Measurements from ENCODE around the gene FILIP1L. TPM values are rescaled to one million over a fixed set of nuclear protein-coding genes. Genes with fewer than 3 reads are reported as not detected.
A peak's percentile ranks its signal among the peaks of the same experiment; 100 is the strongest.

Gene FILIP1L
- total RNA-seq, 2 experiments from 2014 or later, result 1.5 to 1.7 TPM

DNA sequence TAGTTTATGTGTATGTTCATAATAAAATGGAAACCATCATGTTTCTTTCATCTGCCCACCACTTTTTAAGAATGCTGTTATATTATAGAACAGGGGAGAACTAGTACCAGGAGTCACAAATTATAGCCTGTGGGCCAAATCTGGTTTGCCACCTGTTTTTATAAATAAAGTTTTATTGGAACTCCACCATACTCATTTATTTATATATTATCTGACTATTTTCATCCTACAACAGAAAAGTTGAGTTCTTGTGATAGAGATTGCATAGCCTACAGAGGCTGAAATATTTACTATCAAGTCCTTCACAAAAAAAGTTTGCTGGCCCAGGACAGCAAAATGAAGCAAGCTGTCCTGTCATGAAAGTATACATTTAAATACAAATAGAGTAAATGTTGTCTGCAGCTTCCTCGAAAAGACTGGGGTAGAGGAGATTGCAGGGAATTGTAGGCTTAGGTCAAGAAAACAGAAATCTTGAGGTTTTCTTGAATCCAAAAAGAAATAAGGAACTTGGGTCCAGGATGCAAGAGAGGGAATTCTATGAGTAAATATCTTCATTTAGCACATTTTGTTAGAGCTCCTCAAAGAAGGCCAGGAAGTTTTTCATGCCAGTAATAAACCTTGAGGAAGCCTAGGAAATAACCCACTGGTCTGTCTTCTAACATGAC is 41.1 kb downstream of the FILIP1L start:
- H3K4me1 Mint-ChIP-seq (ENCODE audit: low read depth), result peaks cover 81% of the 10 kb centered on the region
- CTCF ChIA-PET, result interaction anchor here (0.9 to 10.1 kb wide), 7 partner anchors 12 to 229 kb away, joined by 3 to 181 read pairs (median 8); partner anchors contain the start of gene TBC1D23

DNA sequence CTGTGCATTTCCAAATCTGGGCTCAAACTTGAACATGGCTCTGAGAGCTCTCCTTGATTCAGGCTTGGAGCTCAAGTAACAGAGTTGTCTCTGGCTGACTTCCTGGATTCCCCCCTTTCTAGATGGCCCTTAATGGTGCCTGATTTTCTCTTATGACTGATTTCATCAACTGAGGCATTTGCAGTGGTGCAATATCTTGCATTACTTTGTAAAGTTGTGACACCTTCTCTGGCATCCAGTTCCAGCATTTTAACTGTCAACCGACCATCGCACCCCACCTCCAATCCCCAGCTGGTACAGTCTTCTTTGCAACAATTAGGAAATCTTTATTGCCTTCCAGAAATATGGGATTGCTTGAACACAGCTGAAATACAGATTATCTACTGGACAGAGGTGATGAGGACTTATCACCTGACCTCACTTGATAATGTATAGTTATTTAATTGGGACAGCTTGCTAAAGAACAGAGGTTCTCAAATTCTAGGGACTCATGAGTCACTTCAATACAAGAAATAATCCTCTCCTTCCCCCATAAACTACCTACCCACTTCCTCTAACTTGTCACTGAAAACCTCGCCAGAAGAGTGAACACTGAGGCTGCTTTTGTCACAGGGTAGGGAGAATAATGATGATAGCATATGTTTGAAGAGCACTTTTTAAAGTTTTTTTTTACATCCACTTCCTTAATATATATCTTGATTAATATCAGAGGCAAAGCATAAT is 41.8 kb downstream of the FILIP1L start:
- peak; percentile 58 for DNase-seq

More for the DNA sequence above, 41.1 kb downstream of the FILIP1L start:
- peaks cover 58% of the 10 kb centered on the region for H3K36me3 Mint-ChIP-seq (ENCODE audit: low read depth)
- H3K27me3 Mint-ChIP-seq (ENCODE audit: low read depth), result no peaks in the 10 kb centered on the region
- H3K27ac Mint-ChIP-seq, result peak overlapping the region; percentile 91
- peaks cover 16% of the 10 kb centered on the region for H3K9me3 Mint-ChIP-seq (ENCODE audit: insufficient read depth)
- DNase-seq (no peak), ATAC-seq (peak; percentile 7)
- H3K4me3 Mint-ChIP-seq, result peak overlapping the region; percentile 60
- POLR2A ChIA-PET, result interaction anchor here (0.6 to 2.2 kb wide), 3 partner anchors 16 to 205 kb away, joined by 3 to 10 read pairs (median 3); no protein-coding TSS in a partner anchor

DNA sequence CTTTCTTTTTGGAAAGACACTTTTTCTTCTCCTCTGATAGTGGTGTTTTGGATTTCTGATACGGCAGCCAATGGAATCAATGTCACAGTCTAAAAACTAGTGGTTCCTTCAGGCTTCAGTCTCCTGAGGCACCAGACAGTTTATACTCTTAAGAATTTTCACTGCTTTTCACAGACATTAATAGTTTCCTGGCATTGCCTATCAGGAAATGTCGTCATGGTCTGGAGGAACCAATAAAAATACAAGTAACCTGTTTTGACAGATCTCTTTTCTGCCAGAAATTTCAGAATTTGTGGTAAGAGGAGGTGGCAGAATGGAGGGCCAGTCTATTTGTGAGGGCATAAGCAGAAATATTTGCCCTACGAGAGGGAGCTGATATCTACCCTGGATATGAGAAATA is 44.8 kb downstream of the FILIP1L start:
- POLR2A ChIA-PET, result interaction anchor here (1.7 kb wide), 1 partner anchor 185 kb away, joined by 7 read pairs; no protein-coding TSS in a partner anchor
- Mint-ChIP-seq H3K27me3 (ENCODE audit: low read depth) (no peaks in the 10 kb centered on the region), H3K4me1 (ENCODE audit: low read depth) (peaks cover 56% of the 10 kb centered on the region), H3K9me3 (ENCODE audit: insufficient read depth) (peaks cover 12% of the 10 kb centered on the region), H3K4me3 (no peak overlapping the region), H3K27ac (peak overlapping the region; percentile 23), H3K36me3 (ENCODE audit: low read depth) (peaks cover 36% of the 10 kb centered on the region)
- no peak for ATAC-seq
- CTCF ChIA-PET, result interaction anchor here (0.7 to 10.1 kb wide), 40 partner anchors 8 to 361 kb away, joined by 3 to 181 read pairs (median 4); partner anchors contain the start of genes NIT2 and TBC1D23
- no peak for DNase-seq

More for the DNA sequence above, 41.8 kb downstream of the FILIP1L start:
- peak overlapping the region; percentile 91 for H3K27ac Mint-ChIP-seq
- peak overlapping the region; percentile 60 for H3K4me3 Mint-ChIP-seq
- peak; percentile 68 for ATAC-seq
- H3K27me3 Mint-ChIP-seq (ENCODE audit: low read depth), result no peaks in the 10 kb centered on the region
- H3K4me1 Mint-ChIP-seq (ENCODE audit: low read depth), result peaks cover 81% of the 10 kb centered on the region
- H3K9me3 Mint-ChIP-seq (ENCODE audit: insufficient read depth), result peaks cover 16% of the 10 kb centered on the region
- H3K36me3 Mint-ChIP-seq (ENCODE audit: low read depth), result peaks cover 58% of the 10 kb centered on the region
- ChIA-PET CTCF (interaction anchor here (0.7 to 10.1 kb wide), 9 partner anchors 10 to 329 kb away, joined by 3 to 181 read pairs (median 5); partner anchors contain the start of genes LNP1 and TBC1D23), POLR2A (interaction anchor here (0.6 kb wide), 2 partner anchors 10 to 68 kb away, joined by 3 read pairs; no protein-coding TSS in a partner anchor)

DNA sequence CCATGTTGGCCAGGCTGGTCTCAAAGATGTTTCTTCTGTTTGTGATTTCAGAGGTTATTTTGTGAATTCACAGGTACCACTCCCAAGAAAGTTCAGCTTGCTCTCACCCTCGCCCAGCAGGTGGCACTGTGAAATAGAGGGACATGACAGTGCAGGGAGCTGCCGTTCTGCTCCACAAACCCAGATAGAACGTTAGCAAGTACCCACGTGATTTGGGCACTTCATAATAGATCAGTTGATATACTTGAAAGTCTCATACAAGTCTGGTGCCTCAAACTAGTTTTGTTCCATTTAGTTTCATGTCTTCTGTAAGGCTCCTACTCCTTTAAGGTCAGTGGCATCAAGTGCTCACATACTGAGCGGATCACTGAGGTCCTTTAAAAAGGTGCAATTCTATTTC is 45.5 kb downstream of the FILIP1L start:
- CTCF ChIA-PET, result interaction anchor here (0.7 to 10.1 kb wide), 45 partner anchors 8 to 362 kb away, joined by 3 to 181 read pairs (median 4); partner anchors contain the start of genes NIT2 and TBC1D23
- DNase-seq (peak; percentile 90), ATAC-seq (peak; percentile 73)
- peak overlapping the region; percentile 2 for H3K4me3 Mint-ChIP-seq
- no peaks in the 10 kb centered on the region for H3K27me3 Mint-ChIP-seq (ENCODE audit: low read depth)
- POLR2A ChIA-PET, result interaction anchor here (1.3 to 1.7 kb wide), 2 partner anchors 22 to 185 kb away, joined by 5 to 7 read pairs; no protein-coding TSS in a partner anchor
- H3K27ac Mint-ChIP-seq, result peak overlapping the region; percentile 56
- peaks cover 12% of the 10 kb centered on the region for H3K9me3 Mint-ChIP-seq (ENCODE audit: insufficient read depth)
- peaks cover 55% of the 10 kb centered on the region for H3K4me1 Mint-ChIP-seq (ENCODE audit: low read depth)
- H3K36me3 Mint-ChIP-seq (ENCODE audit: low read depth), result peaks cover 33% of the 10 kb centered on the region

DNA sequence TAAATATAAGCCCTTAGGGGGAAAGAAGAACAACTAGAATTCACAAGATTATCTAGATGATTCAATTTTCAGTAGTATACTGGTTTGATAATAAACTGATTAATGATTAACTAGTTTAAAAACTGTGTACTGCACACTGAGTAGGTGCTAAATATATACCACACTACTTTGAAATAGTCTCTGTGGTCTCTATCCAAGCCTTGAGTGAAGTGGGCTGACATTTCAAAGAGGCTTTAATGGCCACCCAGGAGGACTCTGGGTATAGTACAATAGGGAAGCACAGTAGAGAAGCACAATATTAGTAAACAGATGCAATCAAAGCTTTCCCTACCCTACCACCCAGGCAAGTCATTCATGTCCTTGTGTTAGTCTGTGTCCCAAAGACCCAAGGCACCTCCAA is 46.7 kb downstream of the FILIP1L start:
- Mint-ChIP-seq H3K27ac (no peak overlapping the region), H3K9me3 (ENCODE audit: insufficient read depth) (peaks cover 12% of the 10 kb centered on the region), H3K36me3 (ENCODE audit: low read depth) (peaks cover 31% of the 10 kb centered on the region), H3K4me1 (ENCODE audit: low read depth) (peaks cover 44% of the 10 kb centered on the region), H3K27me3 (ENCODE audit: low read depth) (no peaks in the 10 kb centered on the region), H3K4me3 (no peak overlapping the region)
- ChIA-PET POLR2A (interaction anchor here (1.3 to 1.7 kb wide), 2 partner anchors 23 to 187 kb away, joined by 5 to 7 read pairs; no protein-coding TSS in a partner anchor), CTCF (interaction anchor here (0.8 to 10.1 kb wide), 7 partner anchors 9 to 236 kb away, joined by 3 to 181 read pairs (median 12); no protein-coding TSS in a partner anchor)
- ATAC-seq, result no peak
- no peak for DNase-seq

DNA sequence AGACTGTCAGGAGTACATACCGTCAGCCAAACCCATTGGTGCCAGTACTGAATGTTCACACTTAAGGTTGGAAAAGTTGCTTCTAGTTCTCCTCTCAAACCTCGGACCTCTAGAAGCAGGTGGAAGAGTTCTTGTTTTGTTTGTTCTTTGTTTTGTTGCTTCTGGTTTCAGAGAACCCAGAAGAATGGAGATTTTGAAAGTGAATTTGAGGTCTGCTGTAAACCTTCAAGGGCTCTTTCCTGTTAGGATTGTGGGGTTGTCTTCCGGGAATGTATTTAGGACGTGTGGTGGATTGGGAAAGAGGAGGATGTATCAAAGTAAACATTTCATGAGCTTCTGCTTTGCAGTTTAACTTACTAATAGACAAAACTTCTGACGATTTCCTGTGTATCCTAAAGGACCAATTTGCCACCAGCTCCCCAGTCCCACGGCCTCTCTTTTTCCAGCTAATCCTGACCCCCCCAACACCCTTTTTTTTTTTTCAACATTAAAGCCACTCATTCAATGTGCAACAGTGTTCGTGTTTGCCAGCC is 50.3 kb downstream of the FILIP1L start:
- ATAC-seq, result no peak
- H3K4me3 Mint-ChIP-seq, result no peak overlapping the region
- peaks cover 6% of the 10 kb centered on the region for H3K36me3 Mint-ChIP-seq (ENCODE audit: low read depth)
- DNase-seq, result no peak
- peaks cover 32% of the 10 kb centered on the region for H3K4me1 Mint-ChIP-seq (ENCODE audit: low read depth)
- H3K27me3 Mint-ChIP-seq (ENCODE audit: low read depth), result no peaks in the 10 kb centered on the region
- ChIA-PET CTCF (interaction anchor here (1.0 to 2.7 kb wide), 7 partner anchors 11 to 232 kb away, joined by 3 to 10 read pairs (median 5); no protein-coding TSS in a partner anchor), POLR2A (no interaction called here)
- no peaks in the 10 kb centered on the region for H3K9me3 Mint-ChIP-seq (ENCODE audit: insufficient read depth)
- H3K27ac Mint-ChIP-seq, result peak overlapping the region; percentile 7

DNA sequence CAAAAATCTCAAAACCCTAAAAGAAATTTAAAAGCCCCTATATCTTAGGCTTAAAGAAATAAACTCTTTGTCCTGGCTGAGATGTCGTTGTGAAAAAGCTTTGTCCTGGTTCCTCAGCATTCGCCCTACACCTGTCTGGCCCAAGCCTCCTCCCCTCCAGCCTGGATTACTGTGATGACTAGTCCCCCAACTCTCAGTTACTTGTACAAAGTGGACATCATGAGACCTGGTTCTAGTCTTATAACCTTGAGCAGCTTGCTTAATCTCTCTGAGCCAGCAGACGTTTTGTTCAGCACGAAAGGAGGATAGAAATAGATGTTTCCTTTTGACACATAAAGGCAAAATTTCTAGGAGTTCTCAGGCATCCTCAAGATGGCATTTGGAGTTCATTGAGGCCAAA is 51.6 kb downstream of the FILIP1L start:
- CTCF ChIA-PET, result interaction anchor here (1.0 to 1.5 kb wide), 2 partner anchors 10 to 191 kb away, joined by 5 read pairs; no protein-coding TSS in a partner anchor
- Mint-ChIP-seq H3K36me3 (ENCODE audit: low read depth) (peaks cover 3% of the 10 kb centered on the region), H3K27ac (no peak overlapping the region), H3K9me3 (ENCODE audit: insufficient read depth) (no peaks in the 10 kb centered on the region), H3K4me3 (no peak overlapping the region), H3K4me1 (ENCODE audit: low read depth) (peaks cover 28% of the 10 kb centered on the region), H3K27me3 (ENCODE audit: low read depth) (no peaks in the 10 kb centered on the region)
- POLR2A ChIA-PET, result no interaction called here
- DNase-seq (no peak), ATAC-seq (no peak)

DNA sequence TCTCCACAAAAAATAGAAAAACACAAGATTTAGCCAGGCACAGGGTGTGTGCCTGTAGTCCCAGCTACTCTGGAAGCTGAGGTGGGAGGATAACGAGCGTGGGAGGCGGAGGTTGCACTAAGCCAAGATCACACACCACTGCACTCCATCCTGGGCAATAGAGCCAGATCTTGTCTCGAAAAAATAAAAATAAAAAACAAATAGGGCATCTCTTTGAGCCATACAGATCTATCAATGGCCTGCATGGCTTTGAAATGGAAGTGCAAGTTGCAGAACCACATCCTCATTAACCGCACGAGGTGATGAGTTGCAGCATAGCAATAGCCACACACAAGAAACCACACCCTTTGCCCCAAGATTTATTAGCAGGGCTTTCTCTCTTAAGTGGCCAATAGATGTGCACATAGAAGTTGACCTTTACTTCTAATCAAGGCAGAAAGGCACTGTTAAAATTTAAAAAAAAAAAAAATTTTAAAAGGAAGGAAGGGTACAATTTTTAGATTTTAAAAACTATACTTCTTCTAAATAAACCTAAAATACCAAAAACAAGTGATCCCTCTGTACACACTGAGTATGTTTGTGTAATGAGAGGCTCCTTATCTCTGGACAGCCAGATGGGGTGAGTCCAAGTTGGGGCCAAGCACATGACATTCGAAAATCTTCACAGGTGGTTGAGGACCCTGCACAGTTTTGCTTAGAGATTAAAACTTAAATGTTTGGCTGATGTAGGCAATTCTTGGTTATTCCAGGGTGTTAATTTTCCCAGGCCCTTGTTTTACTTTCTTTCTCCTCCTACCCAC is 53.4 kb downstream of the FILIP1L start:
- DNase-seq (peak; percentile 70), ATAC-seq (peak; percentile 75)
- peaks cover 28% of the 10 kb centered on the region for H3K4me1 Mint-ChIP-seq (ENCODE audit: low read depth)
- POLR2A ChIA-PET, result no interaction called here
- no peaks in the 10 kb centered on the region for H3K9me3 Mint-ChIP-seq (ENCODE audit: insufficient read depth)
- H3K36me3 Mint-ChIP-seq (ENCODE audit: low read depth), result peaks cover 3% of the 10 kb centered on the region
- CTCF ChIA-PET, result interaction anchor here (1.1 kb wide), 2 partner anchors 218 to 229 kb away, joined by 3 to 5 read pairs; no protein-coding TSS in a partner anchor
- H3K27ac Mint-ChIP-seq, result peak overlapping the region; percentile 76
- H3K4me3 Mint-ChIP-seq, result no peak overlapping the region
- no peaks in the 10 kb centered on the region for H3K27me3 Mint-ChIP-seq (ENCODE audit: low read depth)

DNA sequence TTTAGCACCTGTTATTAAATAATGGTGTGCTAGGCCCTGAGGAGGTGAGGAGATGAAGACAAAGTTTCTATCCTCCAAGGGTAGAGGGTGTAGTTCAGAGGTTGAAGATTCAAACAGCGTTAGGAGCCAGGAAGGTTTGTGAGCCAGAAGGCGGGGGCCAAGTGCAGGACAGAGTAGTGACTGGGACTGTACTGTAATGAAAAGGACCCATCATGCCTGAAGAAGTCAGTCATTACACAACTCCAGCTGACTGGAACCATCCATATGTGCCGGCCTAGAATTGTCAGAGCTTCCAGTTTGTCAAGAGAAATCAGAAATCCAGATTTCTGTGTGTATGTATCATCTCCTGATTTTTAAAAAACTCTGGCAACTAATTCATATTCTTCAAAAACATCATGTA is 54.8 kb downstream of the FILIP1L start:
- Mint-ChIP-seq H3K36me3 (ENCODE audit: low read depth) (peaks cover 3% of the 10 kb centered on the region), H3K9me3 (ENCODE audit: insufficient read depth) (no peaks in the 10 kb centered on the region), H3K4me3 (no peak overlapping the region), H3K4me1 (ENCODE audit: low read depth) (peaks cover 28% of the 10 kb centered on the region), H3K27ac (no peak overlapping the region), H3K27me3 (ENCODE audit: low read depth) (no peaks in the 10 kb centered on the region)
- ATAC-seq (no peak), DNase-seq (no peak)
- CTCF ChIA-PET, result interaction anchor here (0.8 to 1.7 kb wide), 5 partner anchors 9 to 228 kb away, joined by 3 to 7 read pairs (median 4); no protein-coding TSS in a partner anchor
- POLR2A ChIA-PET, result interaction anchor here (0.6 kb wide), 1 partner anchor 76 kb away, joined by 3 read pairs; no protein-coding TSS in a partner anchor

DNA sequence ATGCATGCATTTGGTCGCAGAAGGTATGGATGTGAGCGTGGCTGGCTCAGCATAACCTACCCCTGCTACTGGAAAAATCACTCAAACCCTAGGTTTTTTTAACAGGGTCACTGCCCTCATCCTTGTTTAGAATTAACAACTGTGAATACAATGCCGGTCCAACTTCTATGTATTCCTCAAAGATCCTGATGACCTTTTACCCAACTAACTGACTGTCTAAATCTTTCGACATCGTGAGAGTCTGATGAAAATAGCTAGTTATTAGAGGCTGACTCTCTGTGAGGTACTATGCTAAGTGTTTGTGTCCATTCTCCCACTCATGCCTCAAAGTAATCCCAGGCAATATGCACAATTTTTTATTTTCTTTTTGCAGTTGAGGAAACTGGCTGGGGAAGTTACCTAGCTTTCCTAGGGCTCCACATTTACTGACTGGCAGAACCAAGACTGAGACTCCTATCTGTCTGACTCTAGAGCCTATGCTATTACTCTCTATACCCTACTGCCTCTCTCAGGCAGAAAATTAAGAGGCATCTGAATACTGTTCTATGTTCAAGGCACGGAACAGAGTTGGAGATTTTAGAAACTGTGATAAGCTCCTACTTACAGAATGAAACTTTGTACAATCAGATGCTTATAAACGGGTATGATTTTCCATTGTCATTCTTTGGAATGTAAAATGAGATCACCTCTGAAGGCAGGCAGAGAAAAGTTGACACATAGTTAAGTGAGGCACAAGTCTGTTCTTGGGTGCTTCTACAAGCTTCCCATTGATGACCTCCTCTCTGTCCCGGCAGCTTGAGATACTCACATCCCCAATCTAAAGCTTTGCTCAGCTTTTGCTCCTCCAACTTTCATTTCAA is 56.4 kb downstream of the FILIP1L start:
- Mint-ChIP-seq H3K27ac (no peak overlapping the region), H3K4me1 (ENCODE audit: low read depth) (peaks cover 22% of the 10 kb centered on the region), H3K4me3 (no peak overlapping the region), H3K36me3 (ENCODE audit: low read depth) (peaks cover 3% of the 10 kb centered on the region), H3K9me3 (ENCODE audit: insufficient read depth) (no peaks in the 10 kb centered on the region), H3K27me3 (ENCODE audit: low read depth) (no peaks in the 10 kb centered on the region)
- ChIA-PET POLR2A (interaction anchor here (0.9 kb wide), 1 partner anchor 151 kb away, joined by 4 read pairs; no protein-coding TSS in a partner anchor), CTCF (interaction anchor here (1.1 to 2.5 kb wide), 10 partner anchors 10 to 214 kb away, joined by 3 to 13 read pairs (median 6); no protein-coding TSS in a partner anchor)
- no peak for DNase-seq
- ATAC-seq, result no peak
